Measurements from ENCODE around the gene CDK5. TPM values are rescaled to one million over a fixed set of nuclear protein-coding genes. Genes with fewer than 3 reads are reported as not detected.
A peak's percentile ranks its signal among the peaks of the same experiment; 100 is the strongest.

Gene CDK5
- total and polyA plus RNA-seq, 9 of the 15 experiments (the other 6 are each of a cell fraction or from before 2014, with no cell fraction given), result 3.2 to 38.0 (median 27.5) TPM

GRCh38 chr7:151026771-151027727 is 30.6 kb downstream of the CDK5 start (continued):
- TF ChIP-seq ZNF311 (CRISPR knock-in tag; IDR thresholded peaks at IDR 0.05) (peak; percentile 98), NCOA4 (IDR thresholded peaks at IDR 0.05; ENCODE audit: partially characterized antibody) (peak; percentile 4), PREB (CRISPR knock-in tag; IDR thresholded peaks at IDR 0.05) (0 out of 2 replicates have a peak, but pooled peaks have one; percentile 14), NR2F6 (CRISPR knock-in tag; IDR thresholded peaks at IDR 0.05) (0 out of 2 replicates have a peak, but pooled peaks have one; percentile 20), ETV1 (tag; conservative IDR thresholded peaks at IDR 0.05; ENCODE audit: low read depth) (peak; percentile 63), PATZ1 (CRISPR knock-in tag; IDR thresholded peaks at IDR 0.05; ENCODE audit: borderline replicate concordance) (peak; percentile 85; the same call in 1 of the 2 replicates), ZNF398 (CRISPR knock-in tag; IDR thresholded peaks at IDR 0.05) (peak; percentile 54; the same call in 1 of the 2 replicates), TAL1 (IDR thresholded peaks at IDR 0.05) (peak; percentile 80), ZNF133 (CRISPR knock-in tag; IDR thresholded peaks at IDR 0.05) (peak; percentile 93; the same call in 1 of the 2 replicates), HDAC1 (IDR thresholded peaks at IDR 0.05) (peak; percentile 70 to 74; a peak in 2 of 4 replicates), LEF1 (IDR thresholded peaks at IDR 0.05) (peak; percentile 87), PML (IDR thresholded peaks at IDR 0.05; ENCODE audit: low read length) (peak; percentile 41; the same call in 1 of the 2 replicates), ELF2 (CRISPR knock-in tag; IDR thresholded peaks at IDR 0.05) (peak; percentile 53; the same call in 1 of the 2 replicates), ZNF695 (CRISPR knock-in tag; IDR thresholded peaks at IDR 0.05) (peak; percentile 88), MTF1 (CRISPR knock-in tag; IDR thresholded peaks at IDR 0.05; ENCODE audit: borderline replicate concordance) (peak; percentile 40; the same call in 1 of the 2 replicates), TEAD2 (tag; IDR thresholded peaks at IDR 0.05) (peak; percentile 81), NFXL1 (CRISPR knock-in tag; IDR thresholded peaks at IDR 0.05) (peak; percentile 76; the same call in 1 of the 2 replicates), ZNF449 (CRISPR knock-in tag; IDR thresholded peaks at IDR 0.05) (peak; percentile 94), MTA3 (IDR thresholded peaks at IDR 0.05; ENCODE audit: borderline replicate concordance) (peak; percentile 65; the same call in 1 of the 2 replicates), SMARCA4 (IDR thresholded peaks at IDR 0.05) (peak; percentile 80), MAX (CRISPR knock-in tag; IDR thresholded peaks at IDR 0.05) (peak; percentile 90), BCOR (IDR thresholded peaks at IDR 0.05) (peak; percentile 42)

All from K562 (cell line).